GM21576 (cell line): Measurements from ENCODE around the gene PLIN5.

Source experiments
- ATAC-seq: cut with Tn5 transposase; IDR thresholded peaks from one replicate; pipeline ENCODE4 v1.9.1; 2021; ENCODE audit warnings: mild to moderate bottlenecking, moderate library complexity; ENCODE audit not compliant: unreplicated experiment

Gene PLIN5, protein sequence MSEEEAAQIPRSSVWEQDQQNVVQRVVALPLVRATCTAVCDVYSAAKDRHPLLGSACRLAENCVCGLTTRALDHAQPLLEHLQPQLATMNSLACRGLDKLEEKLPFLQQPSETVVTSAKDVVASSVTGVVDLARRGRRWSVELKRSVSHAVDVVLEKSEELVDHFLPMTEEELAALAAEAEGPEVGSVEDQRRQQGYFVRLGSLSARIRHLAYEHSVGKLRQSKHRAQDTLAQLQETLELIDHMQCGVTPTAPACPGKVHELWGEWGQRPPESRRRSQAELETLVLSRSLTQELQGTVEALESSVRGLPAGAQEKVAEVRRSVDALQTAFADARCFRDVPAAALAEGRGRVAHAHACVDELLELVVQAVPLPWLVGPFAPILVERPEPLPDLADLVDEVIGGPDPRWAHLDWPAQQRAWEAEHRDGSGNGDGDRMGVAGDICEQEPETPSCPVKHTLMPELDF

GRCh38 chr19:4534836-4535658 is at the start of gene PLIN5:
Gene PLIN5, minus strand, starts transcription at chr19:4535224. Its CDS starts 1,150 bp downstream, at chr19:4534074.
- no peak for ATAC-seq

- ATAC-seq, result no peak
Observed at GRCh38 chr19:4583961-4584669, 49.1 kb upstream of the PLIN5 start.

- no peak for ATAC-seq
Observed at GRCh38 chr19:4582980-4583842, 48.2 kb upstream of the PLIN5 start.

DNA sequence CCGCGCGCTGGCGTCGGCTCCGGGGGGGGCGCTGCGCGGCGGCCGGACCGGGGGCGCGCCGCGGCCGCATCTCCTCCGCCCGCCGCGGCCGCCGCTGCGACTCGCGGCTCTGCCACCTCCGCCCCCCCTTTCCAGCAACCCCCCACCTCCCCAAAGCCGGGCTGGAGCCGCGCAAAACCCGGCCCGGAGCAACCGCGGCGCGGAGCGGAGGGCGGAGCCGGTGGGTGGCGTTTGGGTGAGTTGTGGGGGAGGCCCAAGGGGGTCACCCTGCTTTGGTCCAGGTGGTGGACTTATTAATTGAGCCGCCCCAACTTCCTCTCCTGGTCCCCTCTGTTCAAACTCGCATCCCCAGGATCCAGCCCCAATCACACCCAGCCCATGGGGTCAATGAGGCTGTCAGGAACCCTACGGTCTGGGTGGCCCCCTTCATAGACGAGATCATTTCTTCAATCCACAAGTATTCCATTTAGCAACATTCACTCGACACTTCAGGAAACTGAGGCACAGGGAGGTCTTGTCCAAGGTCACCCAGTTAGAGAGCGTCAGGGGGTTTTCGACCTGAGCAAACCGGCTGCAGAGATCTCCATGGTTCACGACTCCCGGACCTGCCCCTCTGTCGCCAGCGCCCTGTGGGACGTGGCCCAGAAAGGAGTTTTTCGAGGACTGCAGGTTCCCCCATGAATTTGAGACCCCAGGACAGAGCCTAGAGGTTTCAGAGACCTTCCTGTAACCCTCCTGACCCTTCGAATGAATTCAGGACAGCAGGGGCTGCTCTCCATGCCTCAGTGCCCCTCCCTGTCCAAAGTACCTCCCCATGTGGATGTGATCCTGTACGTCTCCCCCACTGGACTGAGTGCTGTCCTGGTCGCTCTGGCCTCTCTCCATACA is 46.9 kb upstream of the PLIN5 start:
- no peak for ATAC-seq

DNA sequence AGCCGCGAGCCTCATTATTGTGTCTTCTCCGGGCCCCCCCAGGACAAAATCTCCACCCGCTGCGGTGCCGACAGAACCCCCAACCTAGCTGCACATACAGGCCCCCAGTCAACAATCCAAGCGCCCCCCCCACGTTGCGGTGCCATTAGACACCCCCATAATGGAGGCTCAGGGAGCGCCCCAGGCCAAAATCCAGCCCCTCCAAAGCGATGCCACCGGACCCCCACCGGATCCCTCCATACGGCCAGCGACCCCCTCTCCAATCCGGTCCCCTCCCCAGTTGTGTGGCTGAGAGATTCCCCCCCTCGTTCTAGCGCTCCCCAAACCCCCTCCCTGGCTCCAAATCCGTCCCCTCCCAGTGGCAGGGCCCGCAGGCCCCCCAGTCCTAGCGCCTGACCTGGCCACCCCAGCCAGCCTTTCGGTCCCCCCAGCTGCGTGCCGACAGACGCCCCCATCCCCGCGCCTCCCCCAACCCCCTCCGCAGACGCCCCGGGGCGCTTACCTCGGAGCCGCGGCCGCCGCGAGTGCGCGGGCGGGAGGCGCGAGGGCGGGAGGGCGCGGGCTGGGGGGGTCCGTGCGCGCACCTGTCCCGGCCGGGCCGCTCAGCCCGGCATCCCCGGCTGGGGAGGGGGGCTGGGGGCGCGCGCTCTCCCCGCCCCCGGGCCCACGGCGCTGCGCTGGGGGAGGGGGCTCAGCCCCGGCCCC is 46.1 kb upstream of the PLIN5 start:
- no peak for ATAC-seq

- no peak for ATAC-seq
Observed at GRCh38 chr19:4580021-4580901, 45.2 kb upstream of the PLIN5 start.

DNA sequence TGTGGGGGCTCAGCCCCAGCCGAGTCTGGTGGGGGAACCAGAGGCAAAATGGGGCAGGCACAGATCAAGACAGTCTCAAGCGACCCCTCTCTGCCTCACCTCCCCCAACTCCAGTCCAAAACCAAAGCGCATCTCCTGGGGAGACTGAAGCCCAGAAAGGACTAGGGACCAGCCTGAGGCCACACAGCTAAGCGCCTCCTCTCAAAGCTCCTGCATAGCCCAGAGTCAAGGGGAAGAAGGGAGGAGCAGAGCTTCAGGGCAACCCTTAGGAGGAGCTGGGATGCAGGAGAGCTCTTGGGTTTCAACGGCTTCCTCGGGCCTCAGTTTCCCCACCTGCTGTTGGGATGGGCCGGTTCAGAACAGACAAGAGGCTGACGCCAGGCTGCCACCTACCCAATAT is 44.4 kb upstream of the PLIN5 start:
- ATAC-seq, result no peak

GRCh38 chr19:4578552-4579248 is 43.7 kb upstream of the PLIN5 start:
- ATAC-seq, result no peak

- ATAC-seq, result no peak
Observed at GRCh38 chr19:4577020-4577782, 42.2 kb upstream of the PLIN5 start.

- ATAC-seq, result no peak
Observed at GRCh38 chr19:4576016-4576933, 41.3 kb upstream of the PLIN5 start.

DNA sequence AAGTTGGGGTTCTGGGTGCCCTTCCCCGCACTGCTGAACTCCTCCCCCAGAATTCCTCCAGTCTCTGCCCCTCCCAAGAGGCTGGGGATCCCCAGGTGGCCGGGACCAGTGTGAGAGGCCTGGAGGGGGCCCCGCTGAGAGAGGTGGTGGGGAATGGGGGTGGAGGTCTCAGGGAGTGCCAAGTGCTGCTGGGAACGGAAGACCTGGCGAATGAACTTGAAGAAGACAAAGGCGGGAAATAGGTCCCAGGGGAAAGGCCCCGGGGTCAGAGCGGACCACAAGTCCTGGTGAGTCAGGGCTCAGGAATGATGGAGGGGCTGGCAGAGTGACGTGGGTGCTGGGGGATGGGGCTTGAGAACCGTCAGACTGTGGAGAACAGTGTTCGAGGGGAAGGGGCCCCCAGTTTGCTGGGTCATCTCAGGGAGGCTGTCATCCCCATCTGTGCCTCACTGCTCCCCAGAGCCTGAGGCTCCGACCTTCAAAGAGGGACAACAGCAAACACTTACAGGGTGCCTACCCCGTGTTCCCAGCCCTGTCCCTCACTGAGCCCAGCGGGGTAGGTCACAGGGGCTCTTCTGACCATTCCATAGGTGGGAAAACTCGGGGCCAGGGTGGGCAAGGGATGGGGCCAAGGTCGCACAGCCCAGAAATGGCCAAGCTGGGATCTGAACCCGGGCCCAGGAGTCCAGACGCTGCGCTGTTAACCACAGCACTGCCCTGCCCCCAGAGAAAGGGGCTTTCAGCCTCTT is 40.4 kb upstream of the PLIN5 start:
- no peak for ATAC-seq

GRCh38 chr19:4573682-4574081 is 38.7 kb upstream of the PLIN5 start:
- no peak for ATAC-seq

- no peak for ATAC-seq
Observed at GRCh38 chr19:4571305-4571917, 36.4 kb upstream of the PLIN5 start.

- ATAC-seq, result no peak
Observed at GRCh38 chr19:4570916-4571304, 35.9 kb upstream of the PLIN5 start.
